ENCODE data around the gene KSR2. TPM values are rescaled to one million over a fixed set of nuclear protein-coding genes. Genes with fewer than 3 reads are reported as not detected.

Gene KSR2
- total RNA-seq, 2 donors from 2014 or later = 0.66 to 1.0 TPM

- H3K4me1 ChIP-seq = peaks cover 5% of the 10 kb centered on the region
- no peaks in the 10 kb centered on the region for H3K27me3 ChIP-seq
- H3K27ac ChIP-seq = no peak overlapping the region
- ATAC-seq = no peak
- 79 to 84% methylated on average over 7 of the region's 7 CpGs for WGBS, 2 donors
- H3K9me3 ChIP-seq = no peaks in the 10 kb centered on the region
- no peak overlapping the region for H3K4me3 ChIP-seq
- no peaks in the 10 kb centered on the region for H3K36me3 ChIP-seq (replicated peaks in 1 of 2; ENCODE audit: insufficient read depth in 1 of 2, low read depth in 2 of 2)
- intact Hi-C loops (cut with DNase I) = no loop called here
- no peak for TF ChIP-seq CTCF (IDR thresholded peaks at IDR 0.05)
- no peak for TF ChIP-seq POLR2A (IDR thresholded peaks at IDR 0.05)
- no peak for DNase-seq
Measured at GRCh38 chr12:117963836-117964235, 5.0 kb downstream of the KSR2 start.

GRCh38 chr12:117936722-117937484 is 31.9 kb downstream of the KSR2 start:
- Histone ChIP-seq H3K27me3 (no peaks in the 10 kb centered on the region), H3K36me3 (replicated peaks in 1 of 2; ENCODE audit: insufficient read depth in 1 of 2, low read depth in 2 of 2) (no peaks in the 10 kb centered on the region), H3K4me3 (no peak overlapping the region), H3K4me1 (peaks cover 5% of the 10 kb centered on the region), H3K9me3 (no peaks in the 10 kb centered on the region), H3K27ac (peak overlapping the region in 2 of 4 donors; percentile 67)
- TF ChIP-seq POLR2A (IDR thresholded peaks at IDR 0.05) = no peak
- no peak for TF ChIP-seq CTCF (IDR thresholded peaks at IDR 0.05)
- 46 to 58% methylated on average over 5 to 6 of the region's 6 CpGs for WGBS, 2 donors
- ATAC-seq (peak; percentile 33), DNase-seq (no peak)
- intact Hi-C loops (cut with DNase I) = no loop called here

GRCh38 chr12:117933545-117933944 is 35.2 kb downstream of the KSR2 start:
- intact Hi-C loops (cut with DNase I) = no loop called here
- H3K36me3 ChIP-seq (replicated peaks in 1 of 2; ENCODE audit: insufficient read depth in 1 of 2, low read depth in 2 of 2) = no peaks in the 10 kb centered on the region
- no peak for ATAC-seq
- DNase-seq = no peak
- no peak for TF ChIP-seq CTCF (IDR thresholded peaks at IDR 0.05)
- 88 to 92% methylated on average over 5 of the region's 5 CpGs for WGBS, 2 donors
- no peaks in the 10 kb centered on the region for H3K9me3 ChIP-seq
- no peak overlapping the region for H3K27ac ChIP-seq
- H3K27me3 ChIP-seq = no peaks in the 10 kb centered on the region
- no peak overlapping the region for H3K4me3 ChIP-seq
- H3K4me1 ChIP-seq = peaks cover 5% of the 10 kb centered on the region

GRCh38 chr12:117926391-117926899 is 42.3 kb downstream of the KSR2 start:
- Histone ChIP-seq H3K4me3 (no peak overlapping the region), H3K4me1 (no peaks in the 10 kb centered on the region), H3K36me3 (replicated peaks in 1 of 2; ENCODE audit: insufficient read depth in 1 of 2, low read depth in 2 of 2) (no peaks in the 10 kb centered on the region), H3K27ac (no peak overlapping the region), H3K9me3 (no peaks in the 10 kb centered on the region), H3K27me3 (no peaks in the 10 kb centered on the region)
- TF ChIP-seq CTCF (IDR thresholded peaks at IDR 0.05) (no peak), POLR2A (IDR thresholded peaks at IDR 0.05) (no peak)
- intact Hi-C loops (cut with DNase I) = no loop called here
- ATAC-seq = no peak
- 55 to 59% methylated on average over 1 to 4 of the region's 4 CpGs for WGBS, 2 donors
- DNase-seq = no peak
